ENCODE results near the gene ELFN2. TPM values are rescaled to one million over a fixed set of nuclear protein-coding genes. Genes with fewer than 3 reads are reported as not detected.
A peak's percentile ranks its signal among the peaks of the same experiment; 100 is the strongest.

ELFN2 gene
- total and polyA plus RNA-seq, 4 experiments from 2014 or later: 0.32 to 0.55 TPM; not detected in 2

DNA sequence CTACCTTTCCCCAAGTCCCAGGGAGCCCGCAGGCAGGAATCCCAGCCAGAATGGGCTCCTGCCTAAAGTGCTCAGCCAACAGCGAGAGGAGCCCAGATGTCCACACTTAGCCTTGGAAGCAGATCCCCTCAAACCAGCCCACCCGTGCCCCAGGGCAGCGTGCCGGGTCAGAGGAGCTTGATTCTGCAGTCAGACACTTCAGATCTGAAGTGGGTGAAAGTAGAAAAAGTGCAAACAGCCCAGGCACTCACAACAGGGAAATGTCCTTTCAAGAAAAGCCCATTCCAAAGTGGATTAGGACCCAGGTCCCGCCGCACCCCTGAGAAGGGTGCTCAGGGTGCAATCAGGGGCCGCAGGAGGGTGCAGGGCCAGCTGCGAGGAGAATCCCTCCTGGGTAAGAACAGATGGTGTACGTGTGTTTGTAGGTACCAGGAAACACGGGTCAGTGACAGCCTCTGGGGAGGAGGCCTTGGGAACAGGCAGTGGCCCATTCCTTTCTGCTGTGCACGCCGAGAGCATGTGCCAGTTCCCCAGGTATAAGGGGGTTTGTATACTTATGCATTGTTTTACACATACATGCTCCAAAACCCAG is 17.7 kb downstream of the ELFN2 start:
- DNase-seq: no peak
- POLR2A ChIA-PET (ENCODE audit: partially characterized antibody): no interaction called here
- no peaks in the 10 kb centered on the region for H3K36me3 ChIP-seq (ENCODE audit: insufficient read depth, low read length)
- H3K9me3 ChIP-seq (ENCODE audit: control insufficient read depth in 1 of 2, low read length in 2 of 2): no peaks in the 10 kb centered on the region
- Mint-ChIP-seq H3K4me1 (peaks cover 0 to 11% (median under 1%) of the 10 kb centered on the region in 4 donors), H3K27ac (no peak overlapping the region), H3K9me3 (peaks cover 0 to 2% (median 0%) of the 10 kb centered on the region in 8 donors), H3K4me3 (no peak overlapping the region), H3K36me3 (no peaks in the 10 kb centered on the region), H3K27me3 (peaks cover 1 to 10% of the 10 kb centered on the region in 2 donors)
- H3K27ac ChIP-seq (ENCODE audit: low read depth, low read length): no peak overlapping the region
- intact Hi-C loops (cut with micrococcal nuclease): no loop called here
- no peaks in the 10 kb centered on the region for H3K27me3 ChIP-seq (ENCODE audit: insufficient read depth, low read length)
- H3K4me1 ChIP-seq (ENCODE audit: insufficient read depth, low read length): no peaks in the 10 kb centered on the region
- CTCF ChIA-PET (ENCODE audit: partially characterized antibody): no interaction called here
- H3K4me3 ChIP-seq (ENCODE audit: low read length in 2 of 2): no peak overlapping the region

GRCh38 chr22:37409031-37409430 is 18.2 kb downstream of the ELFN2 start:
- H3K36me3 ChIP-seq (ENCODE audit: insufficient read depth, low read length): no peaks in the 10 kb centered on the region
- Mint-ChIP-seq H3K4me3 (no peak overlapping the region), H3K27me3 (peaks cover 1 to 6% of the 10 kb centered on the region in 2 donors), H3K4me1 (peaks cover 0 to 11% (median under 1%) of the 10 kb centered on the region in 4 donors), H3K9me3 (peaks cover 0 to 2% (median 0%) of the 10 kb centered on the region in 8 donors), H3K27ac (no peak overlapping the region), H3K36me3 (no peaks in the 10 kb centered on the region)
- no peak overlapping the region for H3K27ac ChIP-seq (ENCODE audit: low read depth, low read length)
- H3K4me3 ChIP-seq (ENCODE audit: low read length in 2 of 2): no peak overlapping the region
- no peaks in the 10 kb centered on the region for H3K27me3 ChIP-seq (ENCODE audit: insufficient read depth, low read length)
- no peaks in the 10 kb centered on the region for H3K4me1 ChIP-seq (ENCODE audit: insufficient read depth, low read length)
- POLR2A ChIA-PET (ENCODE audit: partially characterized antibody): no interaction called here
- H3K9me3 ChIP-seq (ENCODE audit: control insufficient read depth in 1 of 2, low read length in 2 of 2): no peaks in the 10 kb centered on the region
- CTCF ChIA-PET (ENCODE audit: partially characterized antibody): no interaction called here
- no peak for DNase-seq
- intact Hi-C loops (cut with micrococcal nuclease): no loop called here

GRCh38 chr22:37407856-37408255 is 19.4 kb downstream of the ELFN2 start:
- H3K4me3 Mint-ChIP-seq: peak overlapping the region in 1 of 8 donors; percentile 21
- Histone ChIP-seq H3K4me3 (ENCODE audit: low read length in 2 of 2) (no peak overlapping the region), H3K9me3 (ENCODE audit: control insufficient read depth in 1 of 2, low read length in 2 of 2) (no peaks in the 10 kb centered on the region), H3K36me3 (ENCODE audit: insufficient read depth, low read length) (no peaks in the 10 kb centered on the region), H3K27me3 (ENCODE audit: insufficient read depth, low read length) (no peaks in the 10 kb centered on the region), H3K27ac (ENCODE audit: low read depth, low read length) (no peak overlapping the region), H3K4me1 (ENCODE audit: insufficient read depth, low read length) (no peaks in the 10 kb centered on the region)
- intact Hi-C loops (cut with micrococcal nuclease): no loop called here
- DNase-seq: no peak
- H3K36me3 Mint-ChIP-seq: no peaks in the 10 kb centered on the region
- peaks cover 0 to 2% (median 0%) of the 10 kb centered on the region in 8 donors for H3K9me3 Mint-ChIP-seq
- H3K27ac Mint-ChIP-seq: no peak overlapping the region
- ChIA-PET POLR2A (ENCODE audit: partially characterized antibody) (no interaction called here), CTCF (ENCODE audit: partially characterized antibody) (no interaction called here)
- H3K27me3 Mint-ChIP-seq: peaks cover 1 to 4% of the 10 kb centered on the region in 2 donors
- H3K4me1 Mint-ChIP-seq: peaks cover 0 to 11% (median under 1%) of the 10 kb centered on the region in 4 donors

GRCh38 chr22:37406441-37407235 is 20.6 kb downstream of the ELFN2 start:
- intact Hi-C loops (cut with micrococcal nuclease): no loop called here
- H3K9me3 ChIP-seq (ENCODE audit: control insufficient read depth in 1 of 2, low read length in 2 of 2): no peaks in the 10 kb centered on the region

DNA sequence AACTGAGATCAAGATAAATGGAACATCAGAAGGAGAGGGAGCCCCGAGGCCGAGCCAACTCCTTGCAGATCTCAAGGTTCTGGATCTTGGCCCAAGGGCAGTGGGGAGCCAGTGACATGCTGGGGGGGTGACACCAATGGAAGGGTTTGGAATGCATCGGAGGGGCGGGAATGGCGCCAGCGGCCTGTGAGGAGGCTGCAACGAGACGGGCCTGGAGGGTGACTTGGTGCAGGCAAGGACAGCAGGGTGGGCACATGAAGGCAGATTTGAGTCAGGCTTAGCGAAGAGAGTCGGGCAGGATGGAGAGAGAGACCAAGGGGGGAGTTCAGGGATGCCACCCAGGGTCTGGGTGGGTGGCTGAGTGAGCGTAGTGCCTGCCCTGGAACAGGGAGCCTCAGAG is 23.2 kb downstream of the ELFN2 start:
- CTCF ChIA-PET (ENCODE audit: partially characterized antibody): no interaction called here
- H3K4me3 Mint-ChIP-seq: no peak overlapping the region
- Histone ChIP-seq H3K4me1 (ENCODE audit: insufficient read depth, low read length) (no peaks in the 10 kb centered on the region), H3K4me3 (ENCODE audit: low read length in 2 of 2) (no peak overlapping the region), H3K36me3 (ENCODE audit: insufficient read depth, low read length) (no peaks in the 10 kb centered on the region), H3K9me3 (ENCODE audit: control insufficient read depth in 1 of 2, low read length in 2 of 2) (no peaks in the 10 kb centered on the region), H3K27ac (ENCODE audit: low read depth, low read length) (no peak overlapping the region), H3K27me3 (ENCODE audit: insufficient read depth, low read length) (no peaks in the 10 kb centered on the region)
- DNase-seq: no peak
- H3K27me3 Mint-ChIP-seq: peaks cover 0 to 2% of the 10 kb centered on the region in 2 donors
- no peaks in the 10 kb centered on the region for H3K4me1 Mint-ChIP-seq
- POLR2A ChIA-PET (ENCODE audit: partially characterized antibody): interaction anchor here (1.0 kb wide), 1 partner anchor 88 kb away, joined by 4 read pairs; no protein-coding TSS in a partner anchor
- intact Hi-C loops (cut with micrococcal nuclease): no loop called here
- H3K9me3 Mint-ChIP-seq: peaks cover 0 to 2% (median 0%) of the 10 kb centered on the region in 8 donors
- H3K27ac Mint-ChIP-seq: peak overlapping the region in 1 of 7 donors; percentile 35
- no peaks in the 10 kb centered on the region for H3K36me3 Mint-ChIP-seq

More at GRCh38 chr22:37406441-37407235, 20.6 kb downstream of the ELFN2 start:
- no peak overlapping the region for H3K27ac Mint-ChIP-seq
- H3K36me3 Mint-ChIP-seq: no peaks in the 10 kb centered on the region
- H3K4me1 Mint-ChIP-seq: peaks cover 0 to 11% (median 0%) of the 10 kb centered on the region in 4 donors
- H3K4me1 ChIP-seq (ENCODE audit: insufficient read depth, low read length): no peaks in the 10 kb centered on the region
- DNase-seq: no peak
- no peak overlapping the region for H3K4me3 ChIP-seq (ENCODE audit: low read length in 2 of 2)
- H3K27me3 Mint-ChIP-seq: peaks cover under 1 to 4% of the 10 kb centered on the region in 2 donors
- H3K4me3 Mint-ChIP-seq: no peak overlapping the region
- H3K9me3 Mint-ChIP-seq: peaks cover 0 to 2% (median 0%) of the 10 kb centered on the region in 8 donors
- no peaks in the 10 kb centered on the region for H3K27me3 ChIP-seq (ENCODE audit: insufficient read depth, low read length)
- H3K36me3 ChIP-seq (ENCODE audit: insufficient read depth, low read length): no peaks in the 10 kb centered on the region
- no peak overlapping the region for H3K27ac ChIP-seq (ENCODE audit: low read depth, low read length)
- POLR2A ChIA-PET (ENCODE audit: partially characterized antibody): no interaction called here
- CTCF ChIA-PET (ENCODE audit: partially characterized antibody): interaction anchor here (0.9 kb wide), 1 partner anchor 92 kb away, joined by 3 read pairs; no protein-coding TSS in a partner anchor

GRCh38 chr22:37403267-37403960 is 23.9 kb downstream of the ELFN2 start:
- H3K9me3 Mint-ChIP-seq: peaks cover 0 to 2% (median 0%) of the 10 kb centered on the region in 8 donors
- no peaks in the 10 kb centered on the region for H3K4me1 Mint-ChIP-seq
- intact Hi-C loops (cut with micrococcal nuclease): no loop called here
- Histone ChIP-seq H3K27me3 (ENCODE audit: insufficient read depth, low read length) (no peaks in the 10 kb centered on the region), H3K27ac (ENCODE audit: low read depth, low read length) (no peak overlapping the region), H3K4me1 (ENCODE audit: insufficient read depth, low read length) (no peaks in the 10 kb centered on the region), H3K9me3 (ENCODE audit: control insufficient read depth in 1 of 2, low read length in 2 of 2) (no peaks in the 10 kb centered on the region), H3K36me3 (ENCODE audit: insufficient read depth, low read length) (no peaks in the 10 kb centered on the region), H3K4me3 (ENCODE audit: low read length in 2 of 2) (no peak overlapping the region)
- no peaks in the 10 kb centered on the region for H3K36me3 Mint-ChIP-seq
- H3K27ac Mint-ChIP-seq: no peak overlapping the region
- H3K27me3 Mint-ChIP-seq: peaks cover 0 to 2% of the 10 kb centered on the region in 2 donors
- CTCF ChIA-PET (ENCODE audit: partially characterized antibody): interaction anchor here (0.6 kb wide), 1 partner anchor 143 kb away, joined by 3 read pairs; no protein-coding TSS in a partner anchor
- H3K4me3 Mint-ChIP-seq: no peak overlapping the region
- no peak for DNase-seq
- POLR2A ChIA-PET (ENCODE audit: partially characterized antibody): no interaction called here

DNA sequence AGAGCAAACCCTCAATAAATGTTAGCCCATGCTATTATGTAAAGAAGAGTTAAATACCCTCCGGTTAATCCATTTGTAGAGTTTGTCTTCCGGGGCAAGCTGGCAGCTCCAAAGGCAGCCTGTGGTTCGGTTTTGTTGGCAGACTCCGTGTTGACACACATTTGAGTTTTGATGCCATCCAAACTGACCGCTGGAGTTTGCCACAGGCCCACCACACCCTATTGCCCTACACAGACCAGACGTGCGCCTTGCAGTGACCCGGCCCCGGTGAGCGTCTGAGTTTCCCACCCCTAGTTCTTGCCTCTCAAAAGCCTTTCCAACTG is 25.1 kb downstream of the ELFN2 start:
- Mint-ChIP-seq H3K9me3 (peaks cover 0 to 4% (median 0%) of the 10 kb centered on the region in 8 donors), H3K27me3 (peaks cover 0 to 3% of the 10 kb centered on the region in 2 donors), H3K4me3 (no peak overlapping the region), H3K36me3 (no peaks in the 10 kb centered on the region), H3K27ac (no peak overlapping the region), H3K4me1 (no peaks in the 10 kb centered on the region)
- CTCF ChIA-PET (ENCODE audit: partially characterized antibody): no interaction called here
- intact Hi-C loops (cut with micrococcal nuclease): no loop called here
- no peaks in the 10 kb centered on the region for H3K9me3 ChIP-seq (ENCODE audit: control insufficient read depth in 1 of 2, low read length in 2 of 2)
- POLR2A ChIA-PET (ENCODE audit: partially characterized antibody): no interaction called here
- DNase-seq: no peak
- no peak overlapping the region for H3K27ac ChIP-seq (ENCODE audit: low read depth, low read length)
- no peak overlapping the region for H3K4me3 ChIP-seq (ENCODE audit: low read length in 2 of 2)
- H3K27me3 ChIP-seq (ENCODE audit: insufficient read depth, low read length): no peaks in the 10 kb centered on the region
- H3K4me1 ChIP-seq (ENCODE audit: insufficient read depth, low read length): no peaks in the 10 kb centered on the region
- H3K36me3 ChIP-seq (ENCODE audit: insufficient read depth, low read length): no peaks in the 10 kb centered on the region
